Epidermal melanocyte (primary cell): ENCODE data around the gene ALDH7A1.

ENCODE experiments used
- DNase-seq: peaks from one replicate; pipeline ENCODE4 v3.0.0; 2011; ENCODE audit warnings: low spot score; ENCODE audit not compliant: insufficient read length

The ALDH7A1 gene

GRCh38 chr5:126509339-126509738, 85.7 kb downstream of the ALDH7A1 start:
- DNase-seq: no peak

DNA sequence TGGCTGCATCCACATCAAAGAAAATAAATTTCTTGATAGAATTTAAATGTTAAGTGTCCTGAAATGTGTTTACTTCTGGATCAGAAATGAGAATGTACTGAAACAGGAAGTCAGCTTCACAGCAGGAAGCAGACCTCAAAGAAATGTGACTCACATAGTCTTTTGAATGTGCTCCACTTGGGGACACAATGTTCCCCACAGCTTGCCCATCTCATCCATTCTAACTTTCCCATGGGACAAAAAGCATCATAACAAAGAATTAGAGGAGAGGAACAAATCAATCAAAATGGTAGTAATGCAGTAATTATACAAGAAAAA, 86.1 kb downstream of the ALDH7A1 start:
- DNase-seq: no peak

GRCh38 chr5:126508251-126508961, 86.6 kb downstream of the ALDH7A1 start:
- no peak for DNase-seq

DNA sequence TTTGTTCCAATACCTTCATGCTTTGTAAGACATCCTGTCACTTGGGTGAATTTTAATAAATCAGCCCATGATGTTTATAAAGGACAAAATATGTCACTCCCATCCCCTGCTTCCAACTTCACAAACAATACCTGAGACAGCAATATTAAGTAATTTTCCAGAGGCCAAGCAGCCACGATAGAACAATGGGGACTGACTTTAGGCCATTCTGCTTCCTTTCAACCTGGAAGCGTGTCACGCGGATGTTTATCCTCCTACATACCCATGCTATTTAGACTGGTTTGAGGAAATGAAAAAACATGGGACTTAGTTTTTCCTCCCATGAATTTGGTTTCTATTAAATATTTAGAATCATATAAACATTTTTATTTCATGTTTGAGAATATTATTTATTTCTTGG, 88.9 kb downstream of the ALDH7A1 start:
- no peak for DNase-seq

DNA sequence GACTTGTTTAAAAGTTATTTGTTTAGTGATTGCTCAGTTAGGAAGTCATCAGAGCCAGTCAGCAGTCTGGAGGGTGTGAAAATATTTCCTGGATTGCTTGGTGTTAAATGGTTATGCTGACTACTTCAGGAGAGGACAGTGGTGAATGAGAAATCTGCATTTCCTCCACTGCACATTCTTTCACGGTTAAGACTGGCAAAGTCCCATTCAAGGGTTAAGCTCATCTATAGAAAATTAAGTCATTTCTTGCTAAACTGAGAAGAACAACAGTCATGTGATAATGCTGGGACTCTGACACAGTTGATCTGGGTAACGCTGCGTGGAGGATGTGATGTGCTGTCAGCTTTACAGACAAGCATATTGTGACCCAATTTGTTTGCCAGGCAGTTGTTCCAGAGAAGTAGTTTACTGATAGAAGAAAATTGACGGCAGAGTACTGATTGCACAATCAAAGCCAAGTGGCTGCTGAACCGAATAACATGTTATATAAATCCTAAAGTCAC, 91.4 kb downstream of the ALDH7A1 start:
- no peak for DNase-seq

GRCh38 chr5:126501448-126501847, 93.6 kb downstream of the ALDH7A1 start:
- DNase-seq: no peak

GRCh38 chr5:126499853-126500342, 95.1 kb downstream of the ALDH7A1 start:
- DNase-seq: no peak

DNA sequence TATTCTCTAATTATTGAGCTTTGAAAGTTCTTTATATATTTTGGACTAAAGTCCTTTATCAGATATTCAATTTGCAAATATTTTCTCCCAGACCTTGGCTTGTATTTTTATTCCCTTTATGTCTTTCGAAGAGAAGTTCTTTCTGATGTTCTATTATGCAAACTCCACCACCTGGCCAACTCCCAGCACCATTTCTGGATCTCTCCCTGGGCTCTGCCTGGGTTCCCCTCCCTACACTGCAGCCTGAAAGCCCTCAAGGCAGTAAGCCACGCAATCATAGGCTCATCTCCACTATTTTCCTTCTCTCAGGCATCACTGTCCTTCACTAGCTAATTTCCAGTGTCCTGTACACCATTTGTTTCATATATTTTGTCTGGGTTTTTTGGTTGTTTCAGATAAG, 95.7 kb downstream of the ALDH7A1 start:
- no peak for DNase-seq

GRCh38 chr5:126497506-126497905, 97.5 kb downstream of the ALDH7A1 start:
- DNase-seq: no peak

GRCh38 chr5:126494393-126494792, 100.6 kb downstream of the ALDH7A1 start:
- no peak for DNase-seq

- DNase-seq: no peak
Observed at GRCh38 chr5:126492939-126493338, 102.1 kb downstream of the ALDH7A1 start.

DNA sequence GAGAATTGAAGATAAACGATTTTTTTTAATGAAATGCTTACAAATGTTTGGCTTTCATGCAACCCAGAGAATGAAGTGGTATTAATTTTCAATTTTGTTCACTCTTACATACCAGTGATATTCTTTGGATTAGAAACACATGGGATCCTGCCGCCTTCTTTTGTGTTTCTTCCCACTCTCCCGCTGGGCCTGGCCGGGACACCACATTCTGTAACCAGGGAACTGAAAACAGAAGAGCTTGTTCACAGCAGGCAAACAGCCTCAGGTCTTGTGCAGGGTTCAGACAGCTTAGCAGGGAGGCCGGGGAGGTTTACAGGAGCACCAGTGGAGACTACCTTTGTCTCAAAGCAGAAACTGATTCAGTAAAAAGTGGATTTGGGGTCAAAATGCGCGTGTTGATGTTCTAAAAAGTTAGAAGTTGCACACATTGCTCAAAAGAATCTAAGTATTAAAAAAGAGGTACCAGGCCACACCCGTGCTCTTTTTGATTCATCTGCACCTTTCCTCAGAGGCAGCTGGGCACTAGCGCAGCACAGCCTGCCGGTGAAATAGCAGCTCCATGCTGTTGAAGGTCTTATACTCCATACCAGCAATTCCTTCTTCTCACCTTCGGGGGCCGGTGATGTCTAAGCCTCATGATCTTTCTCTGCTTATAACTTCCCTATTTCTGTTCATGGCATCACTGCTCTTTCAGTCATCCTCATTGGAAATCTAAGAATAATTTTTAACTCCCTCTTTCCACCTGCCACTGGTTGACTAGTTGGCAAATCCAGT, 104.7 kb downstream of the ALDH7A1 start:
- no peak for DNase-seq

DNA sequence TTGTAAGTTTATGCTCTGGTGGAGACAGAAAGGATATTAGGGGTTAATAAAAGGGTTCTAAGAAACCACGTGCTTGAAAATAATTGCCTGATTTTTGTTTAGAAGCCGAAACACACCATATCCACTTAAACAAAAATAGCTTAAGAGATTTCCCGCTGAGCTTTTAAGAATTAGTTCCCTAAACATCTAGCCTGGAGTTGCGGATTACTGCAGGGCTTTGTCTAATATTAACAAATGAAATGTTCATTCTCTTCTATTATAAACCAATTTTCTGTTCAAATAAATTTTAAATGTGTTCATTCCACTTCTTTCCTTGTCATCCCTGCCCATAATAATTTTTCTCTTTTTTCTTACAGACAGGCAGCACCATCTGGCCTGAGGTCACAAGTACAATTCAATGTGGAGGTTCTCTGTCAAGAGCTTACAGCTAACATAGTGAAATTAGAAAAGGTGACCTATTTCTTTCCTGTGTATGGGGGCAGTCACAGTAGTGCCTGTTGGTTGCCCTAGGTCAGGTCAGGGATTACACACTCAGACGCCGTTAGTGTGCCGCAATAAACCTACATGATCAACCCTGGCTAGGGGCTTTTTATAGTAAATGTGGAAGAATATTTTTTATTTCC, 106.5 kb downstream of the ALDH7A1 start:
- no peak for DNase-seq

DNA sequence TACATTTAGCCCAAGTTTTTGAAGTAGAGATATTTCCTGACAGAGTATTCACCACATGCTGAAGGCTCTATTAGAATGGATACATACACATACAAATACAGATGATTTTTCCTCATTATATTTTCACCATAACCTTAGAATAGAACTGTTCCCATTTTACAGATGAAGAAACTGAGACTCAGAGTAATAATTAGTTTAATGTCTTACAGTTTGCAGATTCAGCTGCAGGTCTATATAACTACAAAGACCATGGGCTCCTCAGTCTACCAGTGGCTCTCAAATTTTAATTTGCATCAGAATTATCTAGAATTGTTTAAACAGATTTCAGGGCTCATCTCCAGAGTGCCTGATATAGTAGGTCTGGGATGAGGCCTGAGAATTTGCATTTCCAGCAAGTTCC, 107.4 kb downstream of the ALDH7A1 start:
- no peak for DNase-seq

- DNase-seq: no peak
Observed at GRCh38 chr5:126486332-126486731, 108.7 kb downstream of the ALDH7A1 start.

DNA sequence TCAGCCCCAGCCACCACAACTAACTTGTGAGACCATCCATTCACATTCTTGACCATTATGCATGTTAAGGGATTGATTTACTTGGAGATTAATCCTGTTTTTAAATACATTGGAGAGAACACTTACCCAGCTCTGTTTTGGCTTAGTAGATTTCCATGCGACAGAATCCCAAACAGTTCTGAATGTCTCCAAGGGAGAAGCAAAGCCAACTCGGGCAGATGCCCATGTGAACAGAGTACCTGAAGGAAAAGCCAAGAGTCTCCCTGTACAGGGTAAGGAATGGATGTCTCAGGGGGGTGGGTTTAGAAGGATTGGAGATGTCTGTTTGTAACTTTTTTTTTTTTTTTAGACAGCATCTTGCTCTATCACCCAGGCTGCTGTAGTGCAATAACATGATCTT, 110.8 kb downstream of the ALDH7A1 start:
- DNase-seq: no peak

GRCh38 chr5:126483156-126483555, 111.9 kb downstream of the ALDH7A1 start:
- DNase-seq: no peak

DNA sequence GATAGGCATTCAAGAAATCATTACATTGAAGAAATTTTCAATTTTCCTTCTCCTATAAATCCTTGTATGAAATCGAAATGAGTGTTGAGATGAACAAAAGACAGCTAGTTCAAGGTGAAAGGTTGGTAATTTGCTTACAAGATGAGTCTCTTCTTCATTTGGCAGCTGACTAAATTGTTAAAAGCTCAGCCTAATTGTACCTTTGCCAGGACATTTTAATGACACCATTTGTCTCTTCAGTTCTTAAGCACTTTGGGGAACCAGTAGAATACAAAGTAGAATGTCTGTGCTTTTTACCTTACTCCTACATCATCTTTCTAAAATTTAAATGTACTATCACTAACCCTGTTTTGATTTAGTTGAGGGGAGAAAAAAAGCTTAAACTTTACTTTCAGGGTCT, 112.4 kb downstream of the ALDH7A1 start:
- DNase-seq: no peak

GRCh38 chr5:126481243-126481642, 113.8 kb downstream of the ALDH7A1 start:
- DNase-seq: no peak
